K562 (cell line): Measurements from ENCODE around the gene PTGR3. TPM values are rescaled to one million over a fixed set of nuclear protein-coding genes. Genes with fewer than 3 reads are reported as not detected.
A peak's percentile ranks its signal among the peaks of the same experiment; 100 is the strongest.

Source experiments
- C11orf30 ChIP-seq: fragments of 450-650 bp; IDR thresholded peaks from 2 replicates; pipeline ENCODE4 v1.6.1; 2016; ENCODE audit warnings: low read depth, mild to moderate bottlenecking
- CBX1 ChIP-seq: sonication (generic); IDR thresholded peaks from 2 replicates; pipeline ENCODE4 v1.6.1; 2016; ENCODE audit warnings: antibody characterized with exemption, low read depth, mild to moderate bottlenecking
- CTBP1 ChIP-seq: fragments of 450-650 bp; IDR thresholded peaks from 2 replicates; pipeline ENCODE4 v1.6.1; 2016; ENCODE audit warnings: borderline replicate concordance
- CXXC5 ChIP-seq: fragments of 250-450 bp; sonication (Bioruptor Pico); IDR thresholded peaks from 2 replicates; pipeline ENCODE4 v1.8.0; 2022; ENCODE audit warnings: inconsistent platforms, mild to moderate bottlenecking, moderate library complexity
- FOXK1 ChIP-seq: sonication (generic); formaldehyde crosslinking; IDR thresholded peaks from 2 replicates; pipeline ENCODE4 v1.8.0; 2022; ENCODE audit warnings: missing genetic modification reagents, mild to moderate bottlenecking, borderline replicate concordance
- GATAD2A ChIP-seq: fragments of 450-650 bp; IDR thresholded peaks from 2 replicates; pipeline ENCODE4 v1.6.1; 2017
- HSF4 ChIP-seq: fragments of 250-450 bp; sonication (Bioruptor Pico); IDR thresholded peaks from 2 replicates; pipeline ENCODE4 v2.1.2; 2022; ENCODE audit warnings: mild to moderate bottlenecking, moderate library complexity, borderline replicate concordance
- L3MBTL2 ChIP-seq: fragments of 450-650 bp; IDR thresholded peaks from 2 replicates; pipeline ENCODE4 v1.6.1; 2016; ENCODE audit warnings: mild to moderate bottlenecking, moderate library complexity
- LARP7 ChIP-seq: fragments of 450-650 bp; IDR thresholded peaks from 2 replicates; pipeline ENCODE4 v1.6.1; 2016
- MECOM ChIP-seq: fragments of 250-450 bp; sonication (Bioruptor Pico); IDR thresholded peaks from 2 replicates; pipeline ENCODE4 v1.8.0; 2022; ENCODE audit warnings: inconsistent platforms
- MTA3 ChIP-seq: fragments of 450-650 bp; formaldehyde crosslinking; IDR thresholded peaks from 2 replicates; pipeline ENCODE4 v1.6.1; 2017; ENCODE audit warnings: mild to moderate bottlenecking, borderline replicate concordance
- MYC ChIP-seq, 2 experiments: fragments of 250-450 bp in 1 of 2; sonication (Bioruptor Pico) in 1 of 2; IDR thresholded peaks; 2 replicates each; pipeline versions ENCODE4 v1.5.1 to v1.6.1; 2012 to 2021; ENCODE audit warnings: low read depth in 2 of 2, borderline replicate concordance in 1 of 2, improper control_type of control experiment in 1 of 2, low read length in 1 of 2, mild to moderate bottlenecking in 1 of 2, moderate library complexity in 1 of 2
- NCOA2 ChIP-seq, 2 experiments: fragments of 450-650 bp; IDR thresholded peaks; 2 replicates each; pipeline ENCODE4 v1.6.1; 2018; ENCODE audit warnings: mild to moderate bottlenecking in 2 of 2, moderate library complexity in 1 of 2; ENCODE audit not compliant: partially characterized antibody in 2 of 2
- NCOR1 ChIP-seq: fragments of 450-650 bp; IDR thresholded peaks from 2 replicates; pipeline ENCODE4 v1.6.1; 2016; ENCODE audit warnings: mild to moderate bottlenecking, moderate library complexity
- NR2C2 ChIP-seq, 2 experiments: fragments of 200-800 bp in 1 of 2; sonication (Bioruptor generic) in 1 of 2; sonication (generic) in 1 of 2; formaldehyde crosslinking in 1 of 2; IDR thresholded peaks; 2 replicates each; pipeline versions ENCODE4 v1.6.1 to v1.8.0; 2016 to 2022; ENCODE audit warnings: mild to moderate bottlenecking in 1 of 2, missing compliant biosample characterization in 1 of 2, missing genetic modification characterization in 1 of 2, missing genetic modification reagents in 1 of 2
- NRF1 ChIP-seq, 2 experiments: fragments of 450-650 bp; IDR thresholded peaks in 1 of 2; conservative IDR thresholded peaks in 1 of 2; 2 replicates each; pipeline ENCODE4 v1.6.1; 2014; ENCODE audit warnings: mild to moderate bottlenecking in 2 of 2
- PHF8 ChIP-seq: fragments of 200-600 bp; sonication (generic); IDR thresholded peaks from 2 replicates; pipeline ENCODE4 v1.6.1; 2012; ENCODE audit warnings: mixed run types, mild to moderate bottlenecking, inconsistent platforms, low read length, moderate library complexity, borderline replicate concordance
- YY1 ChIP-seq, 3 experiments: IDR thresholded peaks; 2 replicates each; pipeline ENCODE4 v1.6.1; 2011; ENCODE audit warnings: low read length in 2 of 3, mild to moderate bottlenecking in 2 of 3, moderate library complexity in 2 of 3, borderline replicate concordance in 1 of 3, control low read depth in 1 of 3, low read depth in 1 of 3; ENCODE audit not compliant: insufficient read depth in 3 of 3, insufficient replicate concordance in 2 of 3, control insufficient read depth in 1 of 3, insufficient read length in 1 of 3; ENCODE audit errors: extremely low read depth in 1 of 3
- ZBTB5 ChIP-seq: fragments of 450-650 bp; IDR thresholded peaks from 2 replicates; pipeline ENCODE4 v1.6.1; 2017; ENCODE audit warnings: antibody characterized with exemption
- ZNF24 ChIP-seq: fragments of 450-650 bp; IDR thresholded peaks from 2 replicates; pipeline ENCODE4 v1.6.1; 2016
- ZNF740 ChIP-seq, 3 experiments: fragments of 200-800 bp in 1 of 3; sonication (Bioruptor generic) in 1 of 3; sonication (generic) in 1 of 3; formaldehyde crosslinking in 1 of 3; IDR thresholded peaks; 2 replicates each; pipeline versions ENCODE4 v1.6.1 to v1.8.0; 2016 to 2022; ENCODE audit warnings: mild to moderate bottlenecking in 2 of 3, missing compliant biosample characterization in 2 of 3, missing genetic modification characterization in 2 of 3, missing genetic modification reagents in 1 of 3
- ZNF780A ChIP-seq: fragments of 250-450 bp; sonication (Bioruptor Pico); IDR thresholded peaks from 2 replicates; pipeline ENCODE4 v1.5.0; 2021; ENCODE audit warnings: mild to moderate bottlenecking
- polyA plus RNA-seq, 8 experiments: library from polyadenylated mRNA; depleted of rRNA in 4 of 8; stranded (reverse) in 5 of 8; unstranded in 3 of 8; fragments of >200 nt; fragmentation: Nextera tagmentation in 2 of 8; fragmentation: Illumina TruSeq in 1 of 8; extraction: Ambion mirVana in 2 of 8; extraction: Trizol in 1 of 8; gene quantifications; 2 replicates each; pipeline versions ENCODE4 v1.2.1 to v1.2.3, GENCODE V29; 2011 to 2014; ENCODE audit warnings: inconsistent platforms in 1 of 8, missing spikeins in 1 of 8
- total RNA-seq, 7 experiments: library from RNA; depleted of rRNA in 6 of 7; stranded (reverse); fragments of >200 nt in 6 of 7; fragmentation: Illumina TruSeq in 2 of 7; extraction: Trizol in 2 of 7; gene quantifications; 2 replicates each; pipeline versions ENCODE4 v1.2.1 to v1.2.3, GENCODE V29; 2011 to 2021; ENCODE audit warnings: low replicate concordance in 1 of 7

Gene PTGR3
- total and polyA plus RNA-seq, 9 of the 15 experiments (the other 6 are each of a cell fraction or from before 2014, with no cell fraction given) = 4.1 to 32.3 (median 15.3) TPM

DNA sequence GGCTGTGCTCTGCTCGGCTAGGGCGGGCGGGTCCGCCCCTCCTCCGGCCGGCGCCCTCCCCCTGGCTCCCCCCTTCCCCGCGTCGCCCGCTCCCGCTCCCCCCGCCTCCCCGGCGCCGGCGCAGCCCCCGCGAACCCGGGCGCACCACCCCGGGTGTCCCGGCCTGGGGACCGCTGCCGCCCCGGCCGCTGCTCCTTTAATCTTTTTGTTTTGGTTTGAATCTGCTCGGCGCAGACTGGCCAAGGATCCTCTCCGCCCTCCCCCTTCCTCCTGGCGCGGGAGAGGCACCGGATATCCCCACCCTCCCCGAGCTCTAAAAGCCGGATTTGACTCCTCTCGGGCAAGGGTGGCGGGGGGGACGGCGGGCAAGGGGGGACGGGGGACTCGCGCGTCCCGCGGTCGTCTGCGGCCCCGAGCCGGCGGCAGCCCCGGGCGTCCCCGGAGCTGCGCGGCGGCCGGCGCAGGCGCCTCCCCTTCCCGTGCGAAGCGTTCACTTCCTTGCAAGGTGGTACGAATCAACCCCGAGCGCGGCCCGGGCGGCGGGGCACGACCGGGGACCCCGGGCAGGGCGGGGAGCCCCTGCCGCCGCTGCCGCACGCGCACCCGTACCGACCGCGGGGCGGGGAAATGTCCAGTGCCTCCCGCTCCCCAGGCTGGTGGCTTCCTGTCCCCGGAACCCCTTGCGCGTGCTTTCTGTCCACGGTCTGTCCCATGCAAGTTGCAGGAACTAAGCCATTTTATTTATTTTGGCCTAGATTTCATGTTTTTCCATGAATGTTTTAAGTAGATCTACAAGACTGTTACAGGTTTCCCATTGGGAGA, at the start of gene PTGR3 (continued):
- TF ChIP-seq NCOA2 (IDR thresholded peaks at IDR 0.05; ENCODE audit: partially characterized antibody in 2 of 2) (no peak), HSF4 (CRISPR knock-in tag) (no peak), CTBP1 (peak; percentile 60; the same call in 1 of the 2 replicates), GATAD2A (no peak), NCOR1 (0 out of 2 replicates have a peak, but pooled peaks have one; percentile 22), YY1 (IDR thresholded peaks at IDR 0.05; ENCODE audit: borderline replicate concordance in 1 of 3, control insufficient read depth in 1 of 3, extremely low read depth in 1 of 3, insufficient read depth in 3 of 3, insufficient read length in 1 of 3, insufficient replicate concordance in 2 of 3, low read depth in 1 of 3, low read length in 2 of 3) (peak in 2 of 3 experiments; percentile 37 to 75), ZNF24 (no peak), ZNF740 (CRISPR knock-in tag; IDR thresholded peaks at IDR 0.05) (peak; percentile 16; the same call in 1 of the 2 replicates), ZNF740 (tag; IDR thresholded peaks at IDR 0.05) (0 out of 4 replicates have a peak, but pooled peaks of 1 of the 2 experiments have one; percentile 23), L3MBTL2 (peak; percentile 48; the same call in 1 of the 2 replicates), ZNF780A (CRISPR knock-in tag) (no peak), MTA3 (0 out of 2 replicates have a peak, but pooled peaks have one; percentile 37), MECOM (CRISPR knock-in tag) (no peak), LARP7 (no peak), ZBTB5 (no peak), NRF1 (conservative IDR thresholded peaks at IDR 0.05 in 1 of 2, IDR thresholded peaks at IDR 0.05 in 1 of 2) (peak in 1 of 2 experiments; percentile 74; a peak in 3 of 4 replicates), FOXK1 (CRISPR knock-in tag) (no peak), MYC (IDR thresholded peaks at IDR 0.05; ENCODE audit: low read depth, low read length) (peak; percentile 49; the same call in 1 of the 2 replicates), MYC (CRISPR knock-in tag; IDR thresholded peaks at IDR 0.05; ENCODE audit: borderline replicate concordance, low read depth) (no peak), CXXC5 (CRISPR knock-in tag) (peak; percentile 75), CBX1 (peak; percentile 41; the same call in 1 of the 2 replicates), NR2C2 (CRISPR knock-in tag; IDR thresholded peaks at IDR 0.05) (no peak), NR2C2 (tag; IDR thresholded peaks at IDR 0.05) (peak; percentile 46; the same call in 1 of the 2 replicates), C11orf30 (no peak), PHF8 (peak; percentile 59; the same call in 1 of the 2 replicates)
